ENCODE measurements around the gene ZFX.

DNA sequence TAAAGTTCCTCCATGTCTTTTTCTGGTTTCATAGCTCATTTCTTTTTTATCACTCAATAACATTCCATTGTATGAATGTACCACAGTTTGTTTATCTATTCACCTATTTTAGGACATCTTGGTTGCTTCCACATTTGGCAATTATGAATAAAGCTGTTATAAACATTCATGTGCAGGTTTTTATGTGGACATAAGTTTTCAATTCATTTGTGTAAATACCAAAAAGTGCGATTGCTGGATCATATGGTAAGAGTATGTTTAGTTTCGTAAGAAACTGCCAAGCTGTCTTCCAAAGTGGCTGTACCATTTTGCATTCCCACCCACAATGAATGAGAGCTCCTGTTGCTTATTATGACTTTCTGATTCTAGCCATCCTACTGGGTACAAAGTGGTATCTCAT is 36.3 kb upstream of the ZFX start:
- TF ChIP-seq, protein P1, sequence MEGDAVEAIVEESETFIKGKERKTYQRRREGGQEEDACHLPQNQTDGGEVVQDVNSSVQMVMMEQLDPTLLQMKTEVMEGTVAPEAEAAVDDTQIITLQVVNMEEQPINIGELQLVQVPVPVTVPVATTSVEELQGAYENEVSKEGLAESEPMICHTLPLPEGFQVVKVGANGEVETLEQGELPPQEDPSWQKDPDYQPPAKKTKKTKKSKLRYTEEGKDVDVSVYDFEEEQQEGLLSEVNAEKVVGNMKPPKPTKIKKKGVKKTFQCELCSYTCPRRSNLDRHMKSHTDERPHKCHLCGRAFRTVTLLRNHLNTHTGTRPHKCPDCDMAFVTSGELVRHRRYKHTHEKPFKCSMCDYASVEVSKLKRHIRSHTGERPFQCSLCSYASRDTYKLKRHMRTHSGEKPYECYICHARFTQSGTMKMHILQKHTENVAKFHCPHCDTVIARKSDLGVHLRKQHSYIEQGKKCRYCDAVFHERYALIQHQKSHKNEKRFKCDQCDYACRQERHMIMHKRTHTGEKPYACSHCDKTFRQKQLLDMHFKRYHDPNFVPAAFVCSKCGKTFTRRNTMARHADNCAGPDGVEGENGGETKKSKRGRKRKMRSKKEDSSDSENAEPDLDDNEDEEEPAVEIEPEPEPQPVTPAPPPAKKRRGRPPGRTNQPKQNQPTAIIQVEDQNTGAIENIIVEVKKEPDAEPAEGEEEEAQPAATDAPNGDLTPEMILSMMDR (IDR thresholded peaks at IDR 0.05), result no peak
- no peak for TF ChIP-seq POLR2A (IDR thresholded peaks at IDR 0.05)

All from thyroid gland (tissue), 4 donors.